Testis (tissue), 3 donors: ENCODE data around the gene OR2AT4. TPM values are rescaled to one million over a fixed set of nuclear protein-coding genes. Genes with fewer than 3 reads are reported as not detected.

Experiments used
- DNase-seq: peaks from one replicate; pipeline ENCODE4 v3.0.0-alpha.2; 2019
- H3K27ac ChIP-seq, 2 donors: fragments of 200-600 bp; sonication (generic); one replicate each; pipeline ENCODE4 v1.5.1; 2019
- H3K27me3 ChIP-seq: fragments of 200-600 bp; sonication (generic); one replicate; pipeline ENCODE4 v1.5.1; 2019
- H3K36me3 ChIP-seq: fragments of 200-600 bp; sonication (generic); one replicate; pipeline ENCODE4 v1.5.1; 2017; ENCODE audit warnings: low read depth; ENCODE audit errors: missing control alignments
- H3K4me1 ChIP-seq: fragments of 200-600 bp; sonication (generic); one replicate; pipeline ENCODE4 v1.5.1; 2019
- H3K4me3 ChIP-seq, 2 donors: fragments of 200-600 bp; sonication (generic); one replicate each; pipeline ENCODE4 v1.5.1; 2017 to 2019
- H3K9me3 ChIP-seq: fragments of 200-600 bp; sonication (generic); one replicate; pipeline ENCODE4 v1.5.1; 2017
- POLR2A ChIP-seq: fragments of 450-650 bp; IDR thresholded peaks from one replicate; pipeline ENCODE4 v1.6.1; 2017; ENCODE audit warnings: antibody characterized with exemption, mild to moderate bottlenecking, moderate library complexity
- WGBS, 2 donors: methylation state at CpG; one replicate each; pipeline ENCODE4 v1.1.5; 2018; 5-methylcytosine and 5-hydroxymethylcytosine counted together
- intact Hi-C: fragments of 100-400 bp; cut with DNase I; formaldehyde crosslinking; loops from one replicate; pipeline ENCODE4 v1.15.1; 2023; ENCODE audit warnings: low total_unique reads
- polyA plus RNA-seq: library from polyadenylated mRNA; stranded (reverse); fragments of 350-450 nt; fragmentation: Illumina TruSeq; extraction: RNeasy Lipid Tissue Mini Kit (QIAGEN cat#74804); gene quantifications from one replicate; pipeline ENCODE4 v1.2.3, GENCODE V29; 2014; ENCODE audit warnings: low read depth, low replicate concordance; ENCODE audit not compliant: insufficient read depth
- total RNA-seq, 2 donors: library from RNA; depleted of rRNA; stranded (reverse); fragments of >200 nt; gene quantifications; one replicate each; pipeline ENCODE4 v1.2.3, GENCODE V29; 2016
- TF ChIP-seq, protein P1 (sequence below), 3 experiments: fragments of 450-650 bp in 2 of 3; fragments of 200-600 bp in 1 of 3; sonication (generic) in 1 of 3; IDR thresholded peaks; one replicate each; pipeline ENCODE4 v1.5.1; 2016 to 2019; ENCODE audit warnings: antibody characterized with exemption in 3 of 3, mild to moderate bottlenecking in 2 of 3, moderate library complexity in 1 of 3

Gene OR2AT4
- total and polyA plus RNA-seq, 3 donors from 2014 or later = 0.04 to 0.99 (median 0.94) TPM

GRCh38 chr11:75079546-75079945 is 17.1 kb downstream of the OR2AT4 start:
- no peaks in the 10 kb centered on the region for H3K36me3 ChIP-seq
- intact Hi-C loops = no loop called here
- H3K4me1 ChIP-seq = no peaks in the 10 kb centered on the region
- 88% methylated on average over 4 of the region's 4 CpGs for WGBS, 2 donors
- DNase-seq = no peak
- no peak overlapping the region for H3K4me3 ChIP-seq
- no peaks in the 10 kb centered on the region for H3K27me3 ChIP-seq
- no peaks in the 10 kb centered on the region for H3K9me3 ChIP-seq
- no peak for TF ChIP-seq POLR2A
- TF ChIP-seq, protein P1, sequence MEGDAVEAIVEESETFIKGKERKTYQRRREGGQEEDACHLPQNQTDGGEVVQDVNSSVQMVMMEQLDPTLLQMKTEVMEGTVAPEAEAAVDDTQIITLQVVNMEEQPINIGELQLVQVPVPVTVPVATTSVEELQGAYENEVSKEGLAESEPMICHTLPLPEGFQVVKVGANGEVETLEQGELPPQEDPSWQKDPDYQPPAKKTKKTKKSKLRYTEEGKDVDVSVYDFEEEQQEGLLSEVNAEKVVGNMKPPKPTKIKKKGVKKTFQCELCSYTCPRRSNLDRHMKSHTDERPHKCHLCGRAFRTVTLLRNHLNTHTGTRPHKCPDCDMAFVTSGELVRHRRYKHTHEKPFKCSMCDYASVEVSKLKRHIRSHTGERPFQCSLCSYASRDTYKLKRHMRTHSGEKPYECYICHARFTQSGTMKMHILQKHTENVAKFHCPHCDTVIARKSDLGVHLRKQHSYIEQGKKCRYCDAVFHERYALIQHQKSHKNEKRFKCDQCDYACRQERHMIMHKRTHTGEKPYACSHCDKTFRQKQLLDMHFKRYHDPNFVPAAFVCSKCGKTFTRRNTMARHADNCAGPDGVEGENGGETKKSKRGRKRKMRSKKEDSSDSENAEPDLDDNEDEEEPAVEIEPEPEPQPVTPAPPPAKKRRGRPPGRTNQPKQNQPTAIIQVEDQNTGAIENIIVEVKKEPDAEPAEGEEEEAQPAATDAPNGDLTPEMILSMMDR (IDR thresholded peaks at IDR 0.05) = no peak
- no peak overlapping the region for H3K27ac ChIP-seq

- H3K4me1 ChIP-seq = no peaks in the 10 kb centered on the region
- intact Hi-C loops = no loop called here
- H3K36me3 ChIP-seq = no peaks in the 10 kb centered on the region
- DNase-seq = no peak
- H3K9me3 ChIP-seq = no peaks in the 10 kb centered on the region
- no peaks in the 10 kb centered on the region for H3K27me3 ChIP-seq
- H3K27ac ChIP-seq = no peak overlapping the region
- whole genome bisulfite sequencing, 2 donors = 78 to 91% methylated on average over 2 of the region's 2 CpGs
- no peak overlapping the region for H3K4me3 ChIP-seq
- no peak for TF ChIP-seq POLR2A
These were observed 18.4 kb downstream of the OR2AT4 start for GRCh38 chr11:75078233-75078632.

- Histone ChIP-seq H3K9me3 (no peaks in the 10 kb centered on the region), H3K4me1 (peaks cover 6% of the 10 kb centered on the region), H3K36me3 (no peaks in the 10 kb centered on the region), H3K27ac (no peak overlapping the region), H3K27me3 (no peaks in the 10 kb centered on the region), H3K4me3 (no peak overlapping the region)
- intact Hi-C loops = no loop called here
- no peak for DNase-seq
- no peak for TF ChIP-seq POLR2A
- TF ChIP-seq, protein P1 (IDR thresholded peaks at IDR 0.05) = no peak
- 83 to 85% methylated on average over 7 of the region's 7 CpGs for WGBS, 2 donors
These were observed 19.4 kb downstream of the OR2AT4 start for GRCh38 chr11:75077316-75077715.

DNA sequence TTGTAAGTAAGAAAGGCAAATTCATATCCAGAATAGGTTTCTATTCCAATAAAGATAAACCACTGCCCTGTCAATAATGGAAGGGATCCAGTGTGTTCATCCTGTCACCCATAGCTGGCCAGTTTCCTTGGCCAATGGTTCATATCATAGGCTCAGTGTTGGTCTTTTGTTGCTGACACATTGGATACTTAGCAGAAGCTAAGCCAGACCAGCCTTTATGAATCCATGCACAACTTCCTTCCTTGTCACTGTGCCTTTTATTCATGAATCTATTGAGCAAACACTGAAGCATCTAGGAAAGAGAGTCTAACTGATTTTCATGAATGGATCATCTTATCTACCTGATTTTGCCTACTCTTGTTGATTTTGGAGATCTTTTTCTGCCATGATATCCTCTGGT is 20.0 kb downstream of the OR2AT4 start:
- H3K4me3 ChIP-seq = no peak overlapping the region
- H3K36me3 ChIP-seq = no peaks in the 10 kb centered on the region
- no peaks in the 10 kb centered on the region for H3K9me3 ChIP-seq
- H3K4me1 ChIP-seq = peaks cover 6% of the 10 kb centered on the region
- intact Hi-C loops = no loop called here
- no peak overlapping the region for H3K27ac ChIP-seq
- no peaks in the 10 kb centered on the region for H3K27me3 ChIP-seq
- TF ChIP-seq, protein P1 (IDR thresholded peaks at IDR 0.05) = no peak
- TF ChIP-seq POLR2A = no peak
- no peak for DNase-seq

GRCh38 chr11:75073459-75074190 is 23.1 kb downstream of the OR2AT4 start:
- Histone ChIP-seq H3K27me3 (no peaks in the 10 kb centered on the region), H3K4me3 (no peak overlapping the region), H3K9me3 (no peaks in the 10 kb centered on the region), H3K27ac (no peak overlapping the region), H3K36me3 (no peaks in the 10 kb centered on the region), H3K4me1 (peaks cover 6% of the 10 kb centered on the region)
- 63 to 70% methylated on average over 3 of the region's 3 CpGs for WGBS, 2 donors
- no peak for TF ChIP-seq POLR2A
- TF ChIP-seq, protein P1 (IDR thresholded peaks at IDR 0.05) = no peak
- no peak for DNase-seq
- intact Hi-C loops = no loop called here
